CD4-positive, alpha-beta memory T cell (primary cell): ENCODE measurements around the gene CRYBA2. TPM values are rescaled to one million over a fixed set of nuclear protein-coding genes. Genes with fewer than 3 reads are reported as not detected.

Experiments
- CTCF ChIA-PET: fragments of 350-600 bp; sonication (Branson Sonifier 250); formaldehyde crosslinking; loops from one replicate; lab custom pipeline; 2021; ENCODE audit warnings: inconsistent platforms; ENCODE audit not compliant: partially characterized antibody; lab: Charles Lee
- POLR2A ChIA-PET: fragments of 350-600 bp; sonication (Branson Sonifier 250); formaldehyde crosslinking; loops from one replicate; lab custom pipeline; 2021; ENCODE audit not compliant: partially characterized antibody; lab: Charles Lee
- DNase-seq, 5 donors: peaks; one replicate each; pipeline versions ENCODE4 v3.0.0 to v3.0.0-alpha.2; 2020 to 2022; ENCODE audit warnings: mixed read lengths in 1 of 5
- H3K27ac ChIP-seq: one replicate; pipeline ENCODE4 v1.7.0; 2013; ENCODE audit warnings: low read depth, low read length
- H3K27me3 ChIP-seq: 2 replicates; pipeline ENCODE4 v1.7.0; 2013; ENCODE audit warnings: mild to moderate bottlenecking, low read length, moderate library complexity; ENCODE audit not compliant: insufficient read depth
- H3K36me3 ChIP-seq: 2 replicates; pipeline ENCODE4 v1.7.0; 2013; ENCODE audit warnings: mild to moderate bottlenecking, low read length, moderate library complexity; ENCODE audit not compliant: insufficient read depth
- H3K4me1 ChIP-seq: 2 replicates; pipeline ENCODE4 v1.7.0; 2013; ENCODE audit warnings: mild to moderate bottlenecking, low read length, moderate library complexity; ENCODE audit not compliant: insufficient read depth
- H3K4me3 ChIP-seq, 2 donors: one replicate each; pipeline ENCODE4 v1.7.0; 2013; ENCODE audit warnings: low read length in 2 of 2, mild to moderate bottlenecking in 1 of 2
- H3K9me3 ChIP-seq, 2 donors: one replicate each; pipeline ENCODE4 v1.7.0; 2013; ENCODE audit warnings: low read length in 2 of 2, control low read depth in 1 of 2; ENCODE audit not compliant: control insufficient read depth in 1 of 2
- H3K27ac Mint-ChIP-seq, 7 donors: one replicate each; pipeline ENCODE4 v1.8.0; 2020 to 2021; ENCODE audit warnings: mixed read lengths in 7 of 7, mild to moderate bottlenecking in 6 of 7, inconsistent platforms in 3 of 7, moderate library complexity in 3 of 7
- H3K27me3 Mint-ChIP-seq, 2 donors: one replicate each; pipeline ENCODE4 v1.8.0; 2020 to 2021; ENCODE audit warnings: mixed read lengths in 2 of 2
- H3K36me3 Mint-ChIP-seq, 2 donors: one replicate each; pipeline ENCODE4 v1.8.0; 2020 to 2021; ENCODE audit warnings: mixed read lengths in 2 of 2, inconsistent platforms in 1 of 2, mild to moderate bottlenecking in 1 of 2
- H3K4me1 Mint-ChIP-seq, 4 donors: one replicate each; pipeline ENCODE4 v1.8.0; 2020 to 2021; ENCODE audit warnings: mixed read lengths in 4 of 4, mild to moderate bottlenecking in 1 of 4
- H3K4me3 Mint-ChIP-seq, 8 donors: one replicate each; pipeline ENCODE4 v1.8.0; 2020 to 2021; ENCODE audit warnings: mixed read lengths in 8 of 8, mild to moderate bottlenecking in 7 of 8, moderate library complexity in 6 of 8, inconsistent platforms in 3 of 8
- H3K9me3 Mint-ChIP-seq, 8 donors: one replicate each; pipeline ENCODE4 v1.8.0; 2020 to 2021; ENCODE audit warnings: mixed read lengths in 8 of 8, mild to moderate bottlenecking in 5 of 8, inconsistent platforms in 3 of 8, moderate library complexity in 1 of 8
- intact Hi-C: fragments of 100-400 bp; cut with micrococcal nuclease; formaldehyde crosslinking; loops from one replicate; pipeline ENCODE4 v1.15.1; 2023
- polyA plus RNA-seq, 2 donors: library from polyadenylated mRNA; unstranded; fragments of 300-500 nt; fragmentation: Illumina TruSeq; gene quantifications; one replicate each; pipeline ENCODE4 v1.2.3, GENCODE V29; 2021
- total RNA-seq, 2 experiments: library from RNA; stranded (reverse); gene quantifications; one replicate each; pipeline ENCODE4 v1.2.3, GENCODE V29; 2021

The CRYBA2 gene
- total and polyA plus RNA-seq, 4 experiments from 2014 or later: not detected

DNA sequence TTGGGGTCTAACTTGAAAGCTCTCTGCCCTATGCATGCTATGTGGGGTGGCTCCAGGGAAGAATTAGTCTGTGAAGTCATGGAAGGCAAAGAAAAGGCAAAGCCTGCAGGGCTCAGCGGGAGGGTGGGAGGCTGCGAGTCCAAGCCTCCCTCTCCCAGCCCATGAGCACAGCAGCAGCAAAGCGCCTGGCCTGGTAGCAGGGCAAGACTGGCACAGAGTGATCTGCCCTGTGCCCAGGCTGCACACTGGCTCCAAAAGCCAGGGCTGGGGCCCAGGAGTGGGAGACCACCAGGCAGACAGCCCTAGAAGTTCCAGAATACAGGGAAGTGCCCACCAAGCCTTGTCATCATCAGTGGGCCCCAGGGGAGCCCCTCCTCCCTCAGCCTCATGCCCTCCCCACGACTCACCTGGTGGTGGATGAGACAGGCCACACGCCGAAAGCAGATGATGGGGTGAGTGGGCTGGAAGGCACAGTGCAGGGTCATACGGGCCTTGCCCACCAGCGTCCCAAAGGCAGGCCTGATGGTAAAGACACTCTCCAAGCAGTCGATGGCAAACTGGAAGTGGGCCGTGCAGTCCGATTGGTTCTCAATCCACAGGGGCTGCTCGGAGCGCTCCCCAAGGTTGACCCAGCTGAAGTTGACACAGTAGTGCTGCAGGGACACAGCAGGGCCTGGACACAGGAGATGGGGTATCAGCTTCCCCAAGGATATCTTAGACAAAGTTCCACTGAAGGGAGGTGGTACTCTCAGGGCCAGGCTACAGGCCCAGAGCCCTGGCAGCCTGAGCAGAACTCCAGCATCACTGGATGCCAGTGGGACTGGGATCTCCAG lies 36.0 kb upstream of the CRYBA2 start:
- Histone ChIP-seq H3K4me3 (no peak overlapping the region), H3K27me3 (no peaks in the 10 kb centered on the region), H3K4me1 (no peaks in the 10 kb centered on the region), H3K36me3 (no peaks in the 10 kb centered on the region), H3K27ac (no peak overlapping the region), H3K9me3 (no peaks in the 10 kb centered on the region)
- Mint-ChIP-seq H3K36me3 (no peaks in the 10 kb centered on the region), H3K4me1 (peaks cover 0 to 1% (median 0%) of the 10 kb centered on the region in 4 donors), H3K27ac (peak overlapping the region in 1 of 7 donors; percentile 21), H3K27me3 (peaks cover 15 to 17% of the 10 kb centered on the region in 2 donors), H3K9me3 (no peaks in the 10 kb centered on the region), H3K4me3 (no peak overlapping the region)
- intact Hi-C loops: loop anchor here (1.0 kb wide), 3 partner anchors 90 to 269 kb away; no protein-coding TSS in a partner anchor
- no peak for DNase-seq
- ChIA-PET CTCF (interaction anchor here (0.6 to 4.6 kb wide), 36 partner anchors 9 to 325 kb away, joined by 3 to 62 read pairs (median 4); partner anchors contain the start of gene NHEJ1), POLR2A (interaction anchor here (1.2 kb wide), 1 partner anchor 9 kb away, joined by 3 read pairs; no protein-coding TSS in a partner anchor)

DNA sequence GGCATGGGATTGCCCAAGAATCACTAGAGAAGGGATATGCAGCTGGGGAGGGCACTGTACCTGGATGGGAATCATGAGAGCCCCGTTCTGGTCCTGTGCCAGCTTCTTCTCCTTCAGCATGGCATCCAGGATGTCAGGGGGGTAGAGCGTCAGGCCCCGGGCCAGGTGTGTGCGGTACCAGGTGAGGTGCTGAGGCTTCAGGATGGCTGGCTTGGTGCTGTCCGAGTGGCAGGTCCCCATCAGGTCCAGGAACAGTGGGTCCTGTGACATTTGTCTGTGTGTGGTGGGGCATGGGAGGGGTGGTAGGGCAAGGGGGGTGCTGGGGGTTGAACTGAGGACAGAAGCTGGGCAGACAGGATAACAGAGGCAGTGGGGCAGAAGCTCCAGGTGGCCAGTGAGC lies 34.9 kb upstream of the CRYBA2 start:
- Histone ChIP-seq H3K27ac (no peak overlapping the region), H3K9me3 (no peaks in the 10 kb centered on the region), H3K4me3 (no peak overlapping the region), H3K4me1 (no peaks in the 10 kb centered on the region), H3K36me3 (no peaks in the 10 kb centered on the region), H3K27me3 (no peaks in the 10 kb centered on the region)
- Mint-ChIP-seq H3K9me3 (no peaks in the 10 kb centered on the region), H3K27me3 (peaks cover 10 to 15% of the 10 kb centered on the region in 2 donors), H3K4me3 (no peak overlapping the region), H3K36me3 (no peaks in the 10 kb centered on the region), H3K4me1 (peaks cover 0 to 1% (median 0%) of the 10 kb centered on the region in 4 donors), H3K27ac (no peak overlapping the region)
- no peak for DNase-seq
- ChIA-PET POLR2A (no interaction called here), CTCF (interaction anchor here (1.2 to 4.6 kb wide), 6 partner anchors 9 to 125 kb away, joined by 3 to 33 read pairs (median 9); no protein-coding TSS in a partner anchor)
- intact Hi-C loops: no loop called here

GRCh38 chr2:219027511-219028055 lies 34.4 kb upstream of the CRYBA2 start:
- no peak for DNase-seq
- Mint-ChIP-seq H3K4me3 (no peak overlapping the region), H3K9me3 (no peaks in the 10 kb centered on the region), H3K4me1 (peaks cover 0 to 1% (median 0%) of the 10 kb centered on the region in 4 donors), H3K36me3 (no peaks in the 10 kb centered on the region), H3K27me3 (peaks cover 11 to 13% of the 10 kb centered on the region in 2 donors), H3K27ac (no peak overlapping the region)
- CTCF ChIA-PET: interaction anchor here (0.9 to 4.6 kb wide), 9 partner anchors 8 to 132 kb away, joined by 3 to 33 read pairs (median 4); partner anchors contain the start of gene CFAP65
- Histone ChIP-seq H3K36me3 (no peaks in the 10 kb centered on the region), H3K9me3 (no peaks in the 10 kb centered on the region), H3K27me3 (no peaks in the 10 kb centered on the region), H3K27ac (no peak overlapping the region), H3K4me1 (no peaks in the 10 kb centered on the region), H3K4me3 (no peak overlapping the region)
- intact Hi-C loops: no loop called here
- POLR2A ChIA-PET: no interaction called here

GRCh38 chr2:219026946-219027345 lies 33.7 kb upstream of the CRYBA2 start:
- intact Hi-C loops: no loop called here
- POLR2A ChIA-PET: no interaction called here
- Mint-ChIP-seq H3K4me1 (peaks cover 0 to 1% (median 0%) of the 10 kb centered on the region in 4 donors), H3K9me3 (no peaks in the 10 kb centered on the region), H3K27me3 (peaks cover 8 to 11% of the 10 kb centered on the region in 2 donors), H3K36me3 (no peaks in the 10 kb centered on the region), H3K27ac (no peak overlapping the region), H3K4me3 (no peak overlapping the region)
- CTCF ChIA-PET: interaction anchor here (0.9 to 4.6 kb wide), 10 partner anchors 8 to 133 kb away, joined by 3 to 33 read pairs (median 4); partner anchors contain the start of gene CFAP65
- H3K4me1 ChIP-seq: no peaks in the 10 kb centered on the region
- H3K9me3 ChIP-seq: no peaks in the 10 kb centered on the region
- no peak for DNase-seq
- no peaks in the 10 kb centered on the region for H3K27me3 ChIP-seq
- no peak overlapping the region for H3K27ac ChIP-seq
- no peak overlapping the region for H3K4me3 ChIP-seq
- no peaks in the 10 kb centered on the region for H3K36me3 ChIP-seq

GRCh38 chr2:219025637-219026585 lies 32.7 kb upstream of the CRYBA2 start:
- no peaks in the 10 kb centered on the region for H3K36me3 ChIP-seq
- no peaks in the 10 kb centered on the region for H3K4me1 ChIP-seq
- H3K27ac ChIP-seq: no peak overlapping the region
- H3K27me3 ChIP-seq: no peaks in the 10 kb centered on the region
- intact Hi-C loops: no loop called here
- ChIA-PET POLR2A (no interaction called here), CTCF (interaction anchor here (1.3 to 3.2 kb wide), 4 partner anchors 17 to 131 kb away, joined by 3 to 19 read pairs (median 6); no protein-coding TSS in a partner anchor)
- Mint-ChIP-seq H3K36me3 (no peaks in the 10 kb centered on the region), H3K4me1 (peaks cover 0 to 1% (median 0%) of the 10 kb centered on the region in 4 donors), H3K9me3 (no peaks in the 10 kb centered on the region), H3K27me3 (peaks cover 8 to 11% of the 10 kb centered on the region in 2 donors), H3K27ac (no peak overlapping the region), H3K4me3 (no peak overlapping the region)
- H3K4me3 ChIP-seq: no peak overlapping the region
- H3K9me3 ChIP-seq: no peaks in the 10 kb centered on the region
- DNase-seq: no peak

GRCh38 chr2:219024059-219024458 lies 30.8 kb upstream of the CRYBA2 start:
- CTCF ChIA-PET: interaction anchor here (0.7 to 2.6 kb wide), 3 partner anchors 12 to 29 kb away, joined by 3 to 7 read pairs (median 4); no protein-coding TSS in a partner anchor
- H3K27me3 Mint-ChIP-seq: peaks cover 3 to 5% of the 10 kb centered on the region in 2 donors

More at GRCh38 chr2:219024059-219024458, 30.8 kb upstream of the CRYBA2 start:
- Histone ChIP-seq H3K27ac (no peak overlapping the region), H3K4me3 (no peak overlapping the region), H3K9me3 (no peaks in the 10 kb centered on the region), H3K4me1 (no peaks in the 10 kb centered on the region), H3K27me3 (no peaks in the 10 kb centered on the region), H3K36me3 (no peaks in the 10 kb centered on the region)
- Mint-ChIP-seq H3K4me3 (no peak overlapping the region), H3K36me3 (no peaks in the 10 kb centered on the region), H3K27ac (no peak overlapping the region), H3K9me3 (no peaks in the 10 kb centered on the region), H3K4me1 (no peaks in the 10 kb centered on the region)
- DNase-seq: no peak
- POLR2A ChIA-PET: no interaction called here
- intact Hi-C loops: no loop called here
